Measurements from ENCODE around the gene C8B. TPM values are rescaled to one million over a fixed set of nuclear protein-coding genes. Genes with fewer than 3 reads are reported as not detected.

The C8B gene
- total RNA-seq, 1 experiment from 2014 or later, result not detected

GRCh38 chr1:56966698-56966999 is 834 bp upstream of the C8B start:
- H3K56ac ChIP-seq (ENCODE audit: insufficient read length, low read depth, low read length), result no peak overlapping the region
- H3K9me3 ChIP-seq (ENCODE audit: control insufficient read depth, low read depth, low read length), result no peaks in the 10 kb centered on the region
- H3K23me2 ChIP-seq (ENCODE audit: insufficient read length, low read depth, low read length, poor library complexity, severe bottlenecking), result no peaks in the 10 kb centered on the region
- H2AFZ ChIP-seq (ENCODE audit: low read length), result no peak overlapping the region
- no peak overlapping the region for H3K9ac ChIP-seq (ENCODE audit: extremely low read depth, insufficient read length, low read length)
- H3K27ac ChIP-seq (ENCODE audit: insufficient read length, low read depth, low read length), result no peak overlapping the region
- no CpG with 5 or more reads among the region's 1 CpG for WGBS (ENCODE audit: extremely low coverage, insufficient read length, low lambda C conversion rate)
- H3K4me1 ChIP-seq (ENCODE audit: insufficient read depth, low read length), result no peaks in the 10 kb centered on the region
- H2BK5ac ChIP-seq (ENCODE audit: insufficient read length, low read length), result no peak overlapping the region
- H2BK20ac ChIP-seq (ENCODE audit: low read depth, low read length, poor library complexity, severe bottlenecking), result no peak overlapping the region
- H4K20me1 ChIP-seq (ENCODE audit: control insufficient read depth, insufficient read depth, insufficient read length), result no peaks in the 10 kb centered on the region
- no peak overlapping the region for H3K23ac ChIP-seq (ENCODE audit: insufficient read length, low read depth, low read length)
- peaks cover 2% of the 10 kb centered on the region; the same call in 1 of the 2 replicates for H3K27me3 Mint-ChIP-seq (ENCODE audit: low read depth)
- no peak overlapping the region for H3K14ac ChIP-seq (ENCODE audit: insufficient read depth, low read length)
- H3K79me1 ChIP-seq (ENCODE audit: insufficient read depth, low read depth, low read length, poor library complexity, severe bottlenecking), result no peaks in the 10 kb centered on the region
- no peak for DNase-seq
- no peaks in the 10 kb centered on the region for H3K79me2 ChIP-seq (ENCODE audit: insufficient read depth, low read length)
- H3K4me3 Mint-ChIP-seq, result no peak overlapping the region
- H2AK5ac ChIP-seq (ENCODE audit: insufficient read length, low read length), result no peak overlapping the region
- no peak overlapping the region for H4K91ac ChIP-seq (ENCODE audit: insufficient read length, low read depth, low read length)
- no peaks in the 10 kb centered on the region for H3K9me3 Mint-ChIP-seq
- no peak overlapping the region for H3K27ac Mint-ChIP-seq
- H3K27me3 ChIP-seq (ENCODE audit: insufficient read depth, low read length), result no peaks in the 10 kb centered on the region
- H3K4me2 ChIP-seq (ENCODE audit: insufficient read depth, insufficient read length, low read length), result no peak overlapping the region
- H4K8ac ChIP-seq (replicated peaks; ENCODE audit: insufficient read length, low read depth, low read length), result no peak overlapping the region
- 0 out of 4 replicates have a peak, but pooled peaks cover 0 to 5% of the 10 kb centered on the region in 2 experiments for H3K4me1 Mint-ChIP-seq
- H2BK15ac ChIP-seq (ENCODE audit: low read depth, low read length), result no peak overlapping the region
- H3T11ph ChIP-seq (ENCODE audit: low read length), result no peak overlapping the region
- no peak for TF ChIP-seq CTCF (conservative IDR thresholded peaks at IDR 0.05)
- no peak overlapping the region for H2BK120ac ChIP-seq (ENCODE audit: low read depth, low read length, poor library complexity, severe bottlenecking)
- no peaks in the 10 kb centered on the region for H3K36me3 Mint-ChIP-seq (ENCODE audit: insufficient read depth in 1 of 3, low read depth in 3 of 3)
- no peak overlapping the region for H3K4ac ChIP-seq (ENCODE audit: low read depth, low read length)
- H2BK12ac ChIP-seq (ENCODE audit: insufficient read length, low read depth, low read length), result no peak overlapping the region
- H3K18ac ChIP-seq (ENCODE audit: insufficient read length, low read depth, low read length), result no peak overlapping the region
- no peak overlapping the region for H4K5ac ChIP-seq (ENCODE audit: insufficient read length, low read depth, low read length)

Data from H9 (cell line).